Measurements from ENCODE around the gene MPV17L2.

DNA sequence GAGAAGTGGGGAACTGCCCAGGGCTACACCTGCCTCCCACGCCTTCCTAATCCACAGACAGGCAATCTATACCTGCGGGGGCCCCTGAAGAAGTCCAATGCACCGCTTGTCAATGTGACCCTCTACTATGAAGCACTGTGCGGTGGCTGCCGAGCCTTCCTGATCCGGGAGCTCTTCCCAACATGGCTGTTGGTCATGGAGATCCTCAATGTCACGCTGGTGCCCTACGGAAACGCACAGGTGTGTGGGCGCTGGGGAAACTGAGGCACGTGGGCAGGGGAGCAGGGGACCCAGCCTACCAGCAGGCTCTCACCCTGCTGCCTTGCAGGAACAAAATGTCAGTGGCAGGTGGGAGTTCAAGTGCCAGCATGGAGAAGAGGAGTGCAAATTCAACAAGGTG, 18.0 kb upstream of the MPV17L2 start:
- TF ChIP-seq, protein P1, sequence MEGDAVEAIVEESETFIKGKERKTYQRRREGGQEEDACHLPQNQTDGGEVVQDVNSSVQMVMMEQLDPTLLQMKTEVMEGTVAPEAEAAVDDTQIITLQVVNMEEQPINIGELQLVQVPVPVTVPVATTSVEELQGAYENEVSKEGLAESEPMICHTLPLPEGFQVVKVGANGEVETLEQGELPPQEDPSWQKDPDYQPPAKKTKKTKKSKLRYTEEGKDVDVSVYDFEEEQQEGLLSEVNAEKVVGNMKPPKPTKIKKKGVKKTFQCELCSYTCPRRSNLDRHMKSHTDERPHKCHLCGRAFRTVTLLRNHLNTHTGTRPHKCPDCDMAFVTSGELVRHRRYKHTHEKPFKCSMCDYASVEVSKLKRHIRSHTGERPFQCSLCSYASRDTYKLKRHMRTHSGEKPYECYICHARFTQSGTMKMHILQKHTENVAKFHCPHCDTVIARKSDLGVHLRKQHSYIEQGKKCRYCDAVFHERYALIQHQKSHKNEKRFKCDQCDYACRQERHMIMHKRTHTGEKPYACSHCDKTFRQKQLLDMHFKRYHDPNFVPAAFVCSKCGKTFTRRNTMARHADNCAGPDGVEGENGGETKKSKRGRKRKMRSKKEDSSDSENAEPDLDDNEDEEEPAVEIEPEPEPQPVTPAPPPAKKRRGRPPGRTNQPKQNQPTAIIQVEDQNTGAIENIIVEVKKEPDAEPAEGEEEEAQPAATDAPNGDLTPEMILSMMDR (IDR thresholded peaks at IDR 0.05), result no peak
- no peak for TF ChIP-seq EZH2 (IDR thresholded peaks at IDR 0.05; ENCODE audit: borderline replicate concordance, insufficient read depth, low read depth, low read length, poor library complexity, severe bottlenecking)
